GM18508 (cell line): Measurements from ENCODE around the gene ASCL5.
"Not testable (repeated sequence)": the region's sequence is repeated elsewhere in the genome, so short reads cannot be mapped to it uniquely, and the experiment has no call there.

Source experiments
- ATAC-seq: cut with Tn5 transposase; IDR thresholded peaks from one replicate; pipeline ENCODE4 v1.9.1; 2021; ENCODE audit warnings: moderate number of reproducible peaks; ENCODE audit not compliant: insufficient read depth, unreplicated experiment

Gene ASCL5, protein sequence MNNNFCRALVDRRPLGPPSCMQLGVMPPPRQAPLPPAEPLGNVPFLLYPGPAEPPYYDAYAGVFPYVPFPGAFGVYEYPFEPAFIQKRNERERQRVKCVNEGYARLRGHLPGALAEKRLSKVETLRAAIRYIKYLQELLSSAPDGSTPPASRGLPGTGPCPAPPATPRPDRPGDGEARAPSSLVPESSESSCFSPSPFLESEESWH

DNA sequence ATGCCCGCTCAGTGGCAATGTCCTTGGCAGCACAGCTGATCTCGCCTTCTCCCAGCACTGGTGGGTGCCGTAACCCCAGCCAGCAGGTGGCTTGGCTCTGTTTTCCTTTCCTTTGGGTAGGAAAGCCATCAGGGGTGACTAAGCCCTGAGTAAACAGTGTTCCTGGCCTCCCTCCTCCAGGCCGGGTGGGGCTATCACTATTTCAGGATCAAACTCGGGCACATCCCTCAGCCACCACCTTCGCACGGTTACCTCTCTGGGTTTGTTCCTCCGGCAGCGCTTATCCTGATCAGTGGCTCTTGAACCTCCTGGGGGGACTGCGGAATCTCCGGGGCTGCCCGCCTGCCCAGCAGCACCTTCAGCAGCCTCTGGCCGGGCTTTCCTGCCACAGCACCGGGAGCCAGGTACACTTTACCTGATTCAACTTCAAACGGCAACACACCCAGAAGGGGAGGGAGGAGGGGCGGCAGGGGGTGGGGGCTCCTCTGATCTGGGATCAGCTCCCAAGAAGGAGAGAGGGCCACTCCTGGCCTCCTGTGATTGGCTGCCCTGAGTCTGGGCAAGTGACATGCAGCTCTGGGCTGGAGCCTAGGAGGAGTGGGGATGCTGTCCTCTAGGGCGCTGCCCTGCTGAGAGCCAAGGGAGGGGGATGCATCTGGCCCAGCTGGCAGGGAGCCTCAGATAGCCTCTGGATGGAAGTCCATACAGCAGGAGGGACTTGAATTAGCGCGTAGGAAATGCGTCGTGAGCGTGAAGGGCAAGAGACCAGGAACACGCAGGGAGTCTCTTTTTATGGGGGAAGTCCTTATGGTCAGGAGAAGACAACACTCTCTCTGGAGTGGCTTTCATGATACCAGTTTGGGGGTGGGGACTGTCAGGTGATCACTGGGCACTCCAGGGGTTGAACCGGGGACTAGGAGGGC, at the start of gene ASCL5:
TSS of gene ASCL5 (minus strand) at position 353 of the 923 bp plus-strand sequence. CDS start 11,812 bp downstream, outside the sequence.
- no peak for ATAC-seq

DNA sequence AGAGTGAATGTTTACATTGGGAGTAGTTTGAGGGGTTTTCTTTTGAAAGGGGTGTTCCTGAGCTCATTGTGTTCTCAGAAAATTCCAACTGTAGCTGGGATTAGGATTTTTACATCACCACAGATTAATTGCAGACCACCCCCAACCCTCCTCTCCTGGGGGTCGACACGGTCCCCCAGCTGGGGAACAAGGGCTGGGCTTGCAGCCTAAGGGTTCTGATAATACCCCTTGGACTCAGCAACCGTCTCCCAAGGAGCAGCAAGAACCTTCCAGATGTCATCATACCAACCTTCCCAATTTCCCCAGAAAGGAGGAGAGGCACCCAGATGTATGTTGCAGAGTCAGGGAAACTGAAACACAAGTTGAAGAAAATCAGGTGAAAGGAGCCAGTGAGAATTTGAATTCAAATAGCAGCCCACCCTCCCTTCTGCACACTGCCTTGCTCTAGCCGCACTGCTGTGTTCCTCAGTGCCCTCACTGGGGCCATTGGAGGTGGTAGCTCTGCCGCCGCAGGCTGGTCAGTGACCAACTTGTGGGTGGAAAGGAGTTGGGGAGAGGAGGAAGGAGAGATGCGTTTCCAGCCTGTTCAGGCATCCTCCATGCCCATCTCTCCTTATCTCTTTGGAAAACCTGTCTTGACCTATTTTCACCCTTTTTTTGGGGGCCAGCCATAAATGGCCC, 49.0 kb upstream of the ASCL5 start:
- no peak for ATAC-seq

GRCh38 chr1:201173736-201174135, 46.8 kb upstream of the ASCL5 start:
- ATAC-seq: no peak

- no peak for ATAC-seq
Observed at GRCh38 chr1:201172999-201173610, 46.1 kb upstream of the ASCL5 start.

DNA sequence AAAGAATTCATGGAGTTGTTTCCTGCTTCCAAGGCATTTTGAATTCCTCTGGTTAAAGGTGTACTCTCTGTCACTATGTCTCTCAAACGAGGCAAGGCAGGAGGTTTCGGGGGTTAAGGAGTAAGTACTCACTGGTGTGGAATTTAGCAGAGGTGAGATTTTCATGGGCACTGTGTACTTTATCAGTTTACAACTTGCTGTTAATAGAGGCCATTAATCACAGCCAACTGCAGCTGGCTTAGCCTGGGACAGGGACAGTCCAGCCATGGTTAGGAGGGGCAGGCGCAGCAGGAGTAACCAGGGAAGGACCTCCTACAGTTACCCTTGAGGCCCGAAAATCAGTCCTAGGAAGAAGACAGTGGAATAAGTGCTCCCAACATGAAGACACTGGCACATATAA, 45.3 kb upstream of the ASCL5 start:
- ATAC-seq: no peak

DNA sequence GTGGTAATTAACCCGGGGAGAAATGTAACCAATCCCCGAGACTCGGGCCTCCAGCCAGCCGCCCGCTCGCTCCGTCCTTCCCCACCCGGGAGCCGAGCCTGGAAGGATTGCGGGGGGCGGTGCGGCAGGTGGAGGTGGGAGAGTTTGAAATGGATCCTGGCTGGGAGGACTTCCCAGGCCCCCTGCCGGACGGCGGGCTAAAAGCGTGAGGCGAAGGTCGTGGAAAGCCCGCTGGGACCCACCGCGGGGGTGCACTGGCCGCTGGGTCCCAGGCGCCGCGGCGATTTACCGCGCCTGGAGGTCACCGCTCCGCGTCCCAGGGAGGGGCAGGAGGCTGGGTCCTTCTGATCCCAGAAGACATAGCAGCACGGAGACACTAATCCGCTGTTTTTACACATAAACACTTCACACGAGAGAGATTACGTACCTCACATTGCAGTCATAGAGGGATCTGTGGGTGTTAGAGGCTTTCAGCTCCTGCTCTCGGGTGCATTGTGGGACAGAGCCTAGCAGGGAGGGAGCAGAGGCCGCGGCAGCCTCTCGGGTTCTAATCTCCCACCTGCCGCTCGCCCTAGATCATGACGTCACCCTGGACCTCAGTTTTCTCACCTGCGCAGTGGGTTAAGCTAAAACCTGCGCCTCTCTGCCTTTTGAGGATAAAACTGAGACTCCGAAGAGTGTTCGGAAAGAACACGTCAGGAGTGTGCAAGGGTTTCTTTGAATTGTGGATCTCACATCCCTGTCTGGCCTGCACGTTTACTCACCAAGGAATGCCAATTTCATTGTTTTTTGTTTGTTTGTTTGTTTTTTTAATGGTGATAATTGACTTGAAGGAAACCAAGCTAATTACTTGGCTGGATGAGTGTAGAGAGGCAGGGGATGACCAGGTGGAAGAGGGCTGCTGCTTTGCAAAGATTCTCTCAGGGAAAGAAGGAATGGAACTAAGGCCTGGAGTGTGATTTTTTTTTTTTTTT, 44.4 kb upstream of the ASCL5 start:
- peak; percentile 28 for ATAC-seq

DNA sequence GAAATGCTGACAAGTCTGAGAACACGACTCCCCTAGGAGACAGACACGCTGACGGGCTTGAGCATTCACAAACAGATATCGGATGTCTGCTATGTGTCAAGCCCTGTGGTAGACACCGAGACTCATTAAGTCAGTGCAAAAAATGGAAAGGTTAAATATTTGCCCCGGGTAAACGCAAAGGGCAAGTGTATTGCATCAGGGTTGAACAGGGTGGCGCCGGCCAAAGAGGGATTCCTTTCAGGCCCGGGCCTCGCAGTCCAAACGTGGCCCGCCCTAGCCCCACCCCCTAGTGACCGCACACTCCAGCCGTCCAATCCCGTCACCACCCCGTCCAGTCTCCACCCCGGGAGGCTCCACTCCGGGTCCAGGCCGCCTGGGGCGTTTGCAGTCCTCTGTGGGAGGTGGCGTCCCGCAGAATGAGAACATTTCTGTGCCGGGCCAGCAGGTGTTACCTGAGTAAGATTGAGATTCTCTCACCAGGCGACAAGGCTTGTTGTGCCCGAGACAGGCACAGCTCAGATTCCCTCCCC, 43.6 kb upstream of the ASCL5 start:
- peak; percentile 76 for ATAC-seq

- ATAC-seq: no peak
Observed at GRCh38 chr1:201169971-201170532, 43.1 kb upstream of the ASCL5 start.

- no peak for ATAC-seq
Observed at GRCh38 chr1:201169203-201169602, 42.2 kb upstream of the ASCL5 start.

DNA sequence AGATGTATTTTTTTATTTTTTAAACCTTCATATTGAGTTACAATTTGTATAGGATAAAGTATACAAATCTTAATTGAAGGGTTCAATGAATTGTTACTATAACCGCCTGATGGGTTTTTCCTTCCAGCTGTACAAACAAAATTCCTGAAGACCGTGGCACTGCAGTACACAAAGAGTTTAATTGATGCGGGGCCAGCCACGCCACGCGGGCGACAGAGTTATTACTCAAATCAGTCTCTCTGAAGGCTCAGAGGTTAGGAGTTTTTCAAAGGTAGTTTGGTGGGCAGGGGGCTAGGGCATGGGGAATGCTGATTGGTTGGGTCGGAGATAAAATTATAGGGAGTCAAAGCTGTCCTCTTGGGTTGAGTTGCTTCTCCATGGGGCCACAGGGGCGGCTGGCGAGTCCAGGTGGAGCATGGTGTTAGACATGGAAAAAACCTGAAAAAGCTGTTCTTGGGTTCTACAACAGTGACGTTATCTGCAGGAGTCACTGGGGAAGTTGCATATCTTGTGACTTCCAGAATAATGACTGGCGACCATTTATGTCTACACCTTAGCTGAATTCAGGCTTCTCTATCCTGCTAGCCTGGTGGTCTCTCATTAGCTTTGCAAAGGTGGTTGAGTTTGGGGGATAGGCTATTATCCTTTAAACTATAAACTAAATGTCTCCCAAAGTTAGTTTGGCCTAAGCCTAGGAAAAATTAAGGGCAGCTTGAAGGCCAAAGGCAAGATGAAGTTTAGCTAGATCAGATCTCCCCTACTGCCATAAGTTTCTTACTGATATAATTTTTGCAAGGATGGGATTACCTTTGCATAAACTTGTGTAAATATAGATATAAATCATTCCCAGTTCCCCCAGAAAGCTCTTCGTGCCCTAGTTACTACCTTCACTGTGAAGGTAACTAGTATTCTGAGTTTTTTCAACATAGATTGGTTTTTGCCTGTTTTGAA, 40.3 kb upstream of the ASCL5 start:
- no peak for ATAC-seq

DNA sequence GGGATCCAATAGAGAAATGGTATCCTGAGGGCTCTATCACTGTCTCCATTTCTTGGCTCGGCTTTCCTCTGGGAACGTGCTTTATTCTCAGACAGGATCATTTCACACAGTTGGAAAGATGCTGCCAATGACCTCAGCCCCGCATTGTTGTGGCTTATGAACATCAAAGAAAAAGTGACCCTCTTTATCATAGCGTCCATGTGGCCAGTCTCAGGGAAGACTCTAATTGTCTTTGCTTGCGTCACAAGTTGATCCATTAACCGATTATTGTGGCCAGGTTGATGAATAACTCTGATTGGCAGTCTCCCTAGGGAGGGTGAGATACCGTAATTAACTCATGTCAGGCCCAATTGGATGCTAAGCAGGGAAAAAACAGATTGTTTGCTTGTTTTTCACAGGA, 37.7 kb upstream of the ASCL5 start:
- no peak for ATAC-seq

GRCh38 chr1:201163707-201164106, 36.7 kb upstream of the ASCL5 start:
- no peak for ATAC-seq

- ATAC-seq: not testable (repeated sequence)
Observed at GRCh38 chr1:201163036-201163435, 36.1 kb upstream of the ASCL5 start.

- no peak for ATAC-seq
Observed at GRCh38 chr1:201157949-201158348, 31.0 kb upstream of the ASCL5 start.

DNA sequence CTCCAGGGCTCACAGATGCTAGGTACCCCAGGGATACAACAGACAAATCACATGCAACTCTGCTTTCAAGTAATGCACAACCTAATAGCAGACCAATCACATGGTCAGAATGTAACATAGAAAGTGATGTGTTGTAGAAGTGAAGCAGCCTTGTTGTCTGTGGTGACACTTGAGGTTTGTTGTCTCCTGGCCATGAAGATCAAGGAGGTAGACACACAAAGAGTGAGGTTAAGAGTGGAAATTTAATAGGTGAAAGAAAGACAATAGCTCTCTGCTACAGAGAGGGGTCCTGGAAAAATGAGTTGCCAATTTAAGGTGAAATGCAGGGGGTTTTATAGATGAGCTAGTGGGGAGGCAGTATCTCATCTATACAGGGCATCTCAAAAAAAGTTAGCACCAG, 29.8 kb upstream of the ASCL5 start:
- no peak for ATAC-seq

DNA sequence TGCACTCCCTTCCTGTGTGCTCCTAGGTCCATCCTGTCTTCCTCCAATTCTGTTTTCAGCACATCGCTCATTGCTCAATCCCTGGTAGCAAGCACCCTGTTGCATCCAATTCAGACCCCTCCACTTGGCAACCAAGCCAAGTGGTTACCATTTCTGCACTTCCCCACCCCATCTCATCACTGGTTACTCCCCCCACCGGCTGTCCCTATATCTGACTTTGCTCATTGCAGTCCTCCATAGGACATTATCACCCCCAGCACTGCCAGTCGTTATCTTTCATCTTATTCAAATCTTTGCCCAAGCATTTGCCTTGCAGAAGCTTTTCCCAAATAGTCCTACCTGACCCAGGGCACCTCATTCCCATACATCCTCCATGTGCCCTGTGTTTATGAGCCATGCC, 29.4 kb upstream of the ASCL5 start:
- no peak for ATAC-seq

DNA sequence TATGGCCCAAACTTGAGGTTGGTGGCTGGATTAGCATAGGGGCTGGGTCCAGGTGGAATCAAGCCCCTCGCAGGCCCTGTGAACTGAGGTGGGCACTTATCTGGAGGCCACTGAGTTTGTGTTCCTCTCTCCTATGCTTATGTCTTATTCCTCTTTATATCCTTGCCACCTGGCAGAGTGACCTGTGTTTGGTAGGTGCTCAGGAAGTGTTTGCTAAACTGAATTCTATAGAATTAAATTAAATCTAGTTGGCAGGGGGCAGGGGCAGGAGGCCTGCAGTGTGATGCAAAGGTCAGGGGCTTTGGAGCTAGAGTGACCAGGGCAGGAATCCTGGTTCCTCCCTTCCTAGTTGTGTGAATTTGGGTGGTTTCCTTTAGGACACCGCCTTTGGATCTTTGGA, 28.4 kb upstream of the ASCL5 start:
- ATAC-seq: no peak
